Mucosa of descending colon (tissue), 3 donors: ENCODE data around the gene TCOF1. TPM values are rescaled to one million over a fixed set of nuclear protein-coding genes. Genes with fewer than 3 reads are reported as not detected.
A peak's percentile ranks its signal among the peaks of the same experiment; 100 is the strongest.

Experiments used
- ATAC-seq: fragments of 200-7000 bp; cut with Tn5 transposase; one replicate; pipeline ENCODE4 v1.9.1; 2020; ENCODE audit warnings: mild to moderate bottlenecking, moderate library complexity
- DNase-seq, 3 donors: peaks; one replicate each; pipeline ENCODE4 v3.0.0-alpha.2; 2020
- H3K36me3 ChIP-seq: fragments of 200-600 bp; one replicate; pipeline ENCODE4 v1.8.0; 2021; ENCODE audit warnings: low read depth, mild to moderate bottlenecking
- H3K4me1 ChIP-seq: fragments of 200-600 bp; one replicate; pipeline ENCODE4 v1.8.0; 2021; ENCODE audit warnings: low read depth, mild to moderate bottlenecking
- H3K4me3 ChIP-seq: fragments of 200-600 bp; one replicate; pipeline ENCODE4 v1.8.0; 2021; ENCODE audit warnings: mild to moderate bottlenecking
- H3K9me3 ChIP-seq: fragments of 200-600 bp; one replicate; pipeline ENCODE4 v1.8.0; 2021; ENCODE audit warnings: mild to moderate bottlenecking
- CTCF ChIP-seq: fragments of 200-600 bp; IDR thresholded peaks from one replicate; pipeline ENCODE4 v1.8.0; 2022; ENCODE audit warnings: antibody characterized with exemption, mild to moderate bottlenecking
- intact Hi-C, 2 donors: fragments of 100-400 bp; cut with DNase I in 1 of 2; cut with micrococcal nuclease in 1 of 2; formaldehyde crosslinking; loops; one replicate each; pipeline versions ENCODE4 v1.11.0 to v1.11.1; 2022; cut with DNase I, micrococcal nuclease
- total RNA-seq, 3 donors: library from RNA; stranded (reverse); fragmentation: NEBNext Ultra II Directional in 2 of 3; extraction: Animal tissue kit (Norgen Biotek cat#: 25700) in 2 of 3; gene quantifications; one replicate each; pipeline versions ENCODE4 v1.2.1 to v1.2.4, GENCODE V29; 2021 to 2023
- donor health status: DM: no; HTN: no; CAD: no; lungs with moderate emphysema.
- donor health status: DM: no; HTN: no; CAD: no.
- donor health status: DM: no; HTN: yes; CAD: no.

Gene TCOF1
- total RNA-seq, 3 donors from 2014 or later: 17.3 to 36.2 (median 26.0) TPM

- no peaks in the 10 kb centered on the region for H3K9me3 ChIP-seq
- no peak overlapping the region for H3K4me3 ChIP-seq
- H3K36me3 ChIP-seq: no peaks in the 10 kb centered on the region
- no peak for TF ChIP-seq CTCF
- intact Hi-C loops: no loop called here
- ATAC-seq (peak; percentile 9), DNase-seq (no peak)
- no peaks in the 10 kb centered on the region for H3K4me1 ChIP-seq
These were observed 42.2 kb downstream of the TCOF1 start for GRCh38 chr5:150399524-150400211.

- DNase-seq (no peak), ATAC-seq (no peak)
- Histone ChIP-seq H3K9me3 (no peaks in the 10 kb centered on the region), H3K36me3 (no peaks in the 10 kb centered on the region), H3K4me1 (no peaks in the 10 kb centered on the region), H3K4me3 (no peak overlapping the region)
- intact Hi-C loops: no loop called here
- TF ChIP-seq CTCF: no peak
These were observed 43.0 kb downstream of the TCOF1 start for GRCh38 chr5:150400316-150401075.

- no peak for TF ChIP-seq CTCF
- H3K9me3 ChIP-seq: no peaks in the 10 kb centered on the region
- H3K4me3 ChIP-seq: no peak overlapping the region
- no peaks in the 10 kb centered on the region for H3K4me1 ChIP-seq
- no peaks in the 10 kb centered on the region for H3K36me3 ChIP-seq
- intact Hi-C loops: no loop called here
- no peak for DNase-seq
- ATAC-seq: peak; percentile 15
These were observed 43.5 kb downstream of the TCOF1 start for GRCh38 chr5:150401076-150401375.

- ATAC-seq (no peak), DNase-seq (no peak)
- Histone ChIP-seq H3K4me3 (no peak overlapping the region), H3K9me3 (no peaks in the 10 kb centered on the region), H3K4me1 (no peaks in the 10 kb centered on the region), H3K36me3 (no peaks in the 10 kb centered on the region)
- no peak for TF ChIP-seq CTCF
- intact Hi-C loops: no loop called here
These were observed 44.1 kb downstream of the TCOF1 start for GRCh38 chr5:150401376-150402228.

- no peak overlapping the region for H3K4me3 ChIP-seq
- ATAC-seq (no peak), DNase-seq (no peak)
- TF ChIP-seq CTCF: no peak
- no peaks in the 10 kb centered on the region for H3K36me3 ChIP-seq
- H3K4me1 ChIP-seq: no peaks in the 10 kb centered on the region
- H3K9me3 ChIP-seq: no peaks in the 10 kb centered on the region
- intact Hi-C loops: no loop called here
These were observed 44.8 kb downstream of the TCOF1 start for GRCh38 chr5:150402229-150402773.
